PC-3 (cell line): ENCODE results near the gene TSPAN12. TPM values are rescaled to one million over a fixed set of nuclear protein-coding genes. Genes with fewer than 3 reads are reported as not detected.
"Not testable (repeated sequence)": the region's sequence is repeated elsewhere in the genome, so short reads cannot be mapped to it uniquely, and the experiment has no call there.

Experiments used
- ATAC-seq: fragments of 200-7000 bp; cut with Tn5 transposase; 2 replicates; pipeline ENCODE4 v1.9.1; 2020; ENCODE audit warnings: mild to moderate bottlenecking, moderate library complexity
- Bru-seq: library from RNA; stranded (reverse); fragments of 400-500 nt; gene quantifications from one replicate; lab custom pipeline; 2021; lab: Mats Ljungman, UMichigan
- BruChase-seq, 2 experiments: library from RNA; stranded (reverse); fragments of 400-500 nt; gene quantifications; one replicate each; lab custom pipeline; 2021; lab: Mats Ljungman, UMichigan
- BruUV-seq: library from RNA; stranded (reverse); fragments of 400-500 nt; replicated peaks from 2 replicates; lab custom pipeline; 2021; lab: Mats Ljungman, UMichigan
- CTCF ChIA-PET: fragments of 300-600 bp; sonication (Branson Sonifier 250); formaldehyde crosslinking; loops from one replicate; lab custom pipeline; 2022; ENCODE audit warnings: antibody characterized with exemption; lab: Charles Lee
- POLR2A ChIA-PET: fragments of 300-600 bp; sonication (Branson Sonifier 250); formaldehyde crosslinking; loops from one replicate; lab custom pipeline; 2022; ENCODE audit warnings: antibody characterized with exemption; ENCODE audit not compliant: unreplicated experiment; lab: Charles Lee
- DNase-seq: peaks from one replicate; pipeline ENCODE4 v3.0.0-alpha.2; 2015
- H2AFZ ChIP-seq: fragments of 300-600 bp; sonication (generic); 2 replicates; pipeline ENCODE4 v1.6.0; 2016; ENCODE audit warnings: antibody characterized with exemption, low read length
- H3F3A ChIP-seq: fragments of 300-600 bp; sonication (generic); one replicate; pipeline ENCODE4 v1.6.0; 2017; ENCODE audit warnings: antibody characterized with exemption, low read length, control low read depth, mild to moderate bottlenecking; ENCODE audit not compliant: unreplicated experiment
- H3K27ac ChIP-seq: fragments of 300-600 bp; sonication (generic); 2 replicates; pipeline ENCODE4 v1.5.1; 2016; ENCODE audit warnings: mild to moderate bottlenecking, low read length
- H3K27me3 ChIP-seq: fragments of 300-600 bp; sonication (generic); 2 replicates; pipeline ENCODE4 v1.6.1; 2016; ENCODE audit warnings: low read length, mixed read lengths
- H3K36me3 ChIP-seq: fragments of 300-600 bp; sonication (generic); 2 replicates; pipeline ENCODE4 v1.6.1; 2016; ENCODE audit warnings: low read depth, mixed run types, low read length, mixed read lengths
- H3K4me1 ChIP-seq: fragments of 300-600 bp; sonication (generic); 2 replicates; pipeline ENCODE4 v1.5.1; 2016; ENCODE audit warnings: low read length; ENCODE audit not compliant: insufficient read depth
- H3K4me2 ChIP-seq: fragments of 300-600 bp; sonication (generic); 2 replicates; pipeline ENCODE4 v1.6.0; 2016; ENCODE audit warnings: low read length
- H3K4me3 ChIP-seq: fragments of 300-600 bp; sonication (generic); 2 replicates; pipeline ENCODE4 v1.5.1; 2016; ENCODE audit warnings: mild to moderate bottlenecking, low read length, mixed read lengths
- H3K79me2 ChIP-seq: fragments of 300-600 bp; sonication (generic); 2 replicates; pipeline ENCODE4 v1.6.1; 2017; ENCODE audit warnings: low read length, mixed read lengths
- H3K9ac ChIP-seq: fragments of 300-600 bp; sonication (generic); 2 replicates; pipeline ENCODE4 v1.6.0; 2016; ENCODE audit warnings: mild to moderate bottlenecking, low read length
- H3K9me2 ChIP-seq: fragments of 300-600 bp; sonication (generic); replicated peaks from 2 replicates; pipeline ENCODE4 v1.6.1; 2016; ENCODE audit warnings: mixed run types, low read length, mixed read lengths
- H3K9me3 ChIP-seq: fragments of 300-600 bp; sonication (generic); 2 replicates; pipeline ENCODE4 v1.6.1; 2016; ENCODE audit warnings: low read length, mixed read lengths
- H4K20me1 ChIP-seq: fragments of 300-600 bp; sonication (generic); 2 replicates; pipeline ENCODE4 v1.6.1; 2016; ENCODE audit warnings: low read length, mixed read lengths
- CTCF ChIP-seq: fragments of 300-600 bp; sonication (generic); conservative IDR thresholded peaks from 2 replicates; pipeline ENCODE4 v1.5.1; 2017; ENCODE audit warnings: antibody characterized with exemption, low read depth, mild to moderate bottlenecking, low read length
- EZH2phosphoT487 ChIP-seq: fragments of 300-600 bp; sonication (generic); IDR thresholded peaks from 2 replicates; pipeline ENCODE4 v1.6.1; 2018; ENCODE audit warnings: mild to moderate bottlenecking, antibody characterized with exemption, low read length, borderline replicate concordance
- intact Hi-C: fragments of 100-400 bp; cut with micrococcal nuclease; formaldehyde crosslinking; loops from 2 replicates; pipeline ENCODE4 v1.9.0; 2023
- long read RNA-seq: library from polyadenylated mRNA; unstranded; transcript quantifications from one replicate; pipeline ENCODE4 v2.0.0, GENCODE V29; 2021; ENCODE audit not compliant: unreplicated experiment
- total RNA-seq: library from RNA; depleted of rRNA; stranded (reverse); fragments of >200 nt; gene quantifications from 2 replicates; pipeline ENCODE4 v1.2.3, GENCODE V29; 2014; rRNA removed

The TSPAN12 gene
- total RNA-seq = 7.2 and 8.3 TPM in 2 replicates
- Bru-seq, nascent RNA = percentile 58 among the genes with signal in this experiment
- percentile 58 among the genes with signal in this experiment for BruChase-seq, experiment 1, labeled RNA remaining after a 6-hour chase
- percentile 53 among the genes with signal in this experiment for BruChase-seq, experiment 2, labeled RNA remaining after a 2-hour chase
- long read RNA-seq, transcript TSPAN12-201 (8 exons, 2,798 nt) = major isoform, 31 of 44 reads
- long read RNA-seq, partial matches to known transcripts = 5 of 44 reads
- long read RNA-seq, other reads (novel, unspliced or antisense) = 8 of 44 reads

DNA sequence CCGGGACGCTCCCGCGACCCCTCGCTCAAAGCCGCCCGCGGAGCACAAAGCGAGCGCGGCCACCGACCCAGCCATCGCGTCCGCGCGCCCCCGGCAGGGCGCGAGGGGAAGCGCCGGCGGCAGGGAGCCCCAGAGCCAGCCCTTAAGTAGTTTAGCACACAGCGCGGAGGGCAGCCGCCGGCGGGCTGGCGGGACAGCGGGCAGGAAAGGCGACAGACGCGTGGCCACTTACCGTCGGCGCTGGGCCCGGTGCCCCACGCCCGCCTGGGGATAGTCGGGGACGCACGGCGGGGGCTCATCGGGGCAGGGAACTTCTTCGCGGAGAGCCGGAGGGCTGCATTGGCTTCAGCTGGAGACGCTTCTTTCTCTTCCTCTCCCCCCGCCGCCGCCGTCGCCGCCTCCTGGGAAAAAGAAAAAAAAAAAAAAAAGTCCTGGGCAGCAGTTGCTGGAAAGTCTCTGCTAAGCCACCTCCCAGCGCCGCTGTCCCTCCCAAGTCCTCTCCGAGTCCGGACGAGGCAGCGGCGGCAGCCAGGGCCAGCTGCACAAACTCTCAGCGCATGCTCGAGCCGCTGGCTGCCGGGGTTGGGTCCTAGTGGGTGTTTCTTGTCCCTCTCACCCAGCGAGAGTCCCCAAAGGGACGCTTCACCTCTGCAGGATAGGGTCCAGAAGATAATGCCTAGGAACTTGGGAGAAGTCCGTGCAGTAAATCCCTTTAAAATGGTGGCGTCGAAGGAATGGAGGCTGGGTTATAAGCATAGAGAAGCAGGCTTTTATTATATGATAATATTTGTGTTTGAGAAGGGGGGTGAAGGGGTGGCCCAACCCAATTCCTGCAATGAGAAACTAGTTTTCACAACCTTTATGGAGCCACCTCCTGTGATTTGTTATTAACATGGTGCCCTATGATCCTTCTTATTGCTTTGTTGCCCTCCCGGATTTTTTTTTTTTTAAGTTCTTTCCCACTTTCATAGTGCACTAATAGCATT lies at the start of gene TSPAN12:
TSPAN12 (minus strand) TSS at position 557 of the 986 bp plus-strand sequence. CDS start 1,381 bp downstream, outside the sequence.
- Histone ChIP-seq H3K4me2 (peak within 1 kb of the TSS; percentile 92), H3K4me3 (peak within 1 kb of the TSS; percentile 88), H3K27me3 (no peaks in the 10 kb centered on the region), H2AFZ (peak within 1 kb of the TSS; percentile 100), H3K27ac (peak within 1 kb of the TSS; percentile 48), H3K9ac (peak within 1 kb of the TSS; percentile 60), H3K4me1 (peaks cover 8% of the 10 kb centered on the region), H3K9me2 (no peaks in the 10 kb centered on the region), H3K36me3 (no peaks in the 10 kb centered on the region), H3K9me3 (no peaks in the 10 kb centered on the region), H3K79me2 (no peaks in the 10 kb centered on the region), H3F3A (no peaks in the 10 kb centered on the region), H4K20me1 (no peaks in the 10 kb centered on the region)
- ChIA-PET POLR2A (interaction anchor here (0.7 kb wide), 1 partner anchor 74 kb away, joined by 22 read pairs; no protein-coding TSS in a partner anchor), CTCF (interaction anchor here (0.7 kb wide), 1 partner anchor 1754 kb away, joined by 5 read pairs; no protein-coding TSS in a partner anchor)
- TSS peak; percentile 22 for BruUV-seq
- intact Hi-C loops = loop anchor here (1.0 to 5.0 kb wide), 5 partner anchors 25 to 224 kb away; no protein-coding TSS in a partner anchor
- ATAC-seq (peak; percentile 85), DNase-seq (peak; percentile 70)
- TF ChIP-seq EZH2phosphoT487 (no peak), CTCF (peak; percentile 57)

GRCh38 chr7:120898715-120899499 lies 41.0 kb upstream of the TSPAN12 start:
- no peaks in the 10 kb centered on the region for H3K27me3 ChIP-seq
- intact Hi-C loops = no loop called here
- H3K4me2 ChIP-seq = no peak overlapping the region
- peak; percentile 50 for ATAC-seq
- no peaks in the 10 kb centered on the region for H4K20me1 ChIP-seq
- no peak for TF ChIP-seq EZH2phosphoT487
- H3K79me2 ChIP-seq = no peaks in the 10 kb centered on the region
- no peak overlapping the region for H3K9ac ChIP-seq
- no peaks in the 10 kb centered on the region; the same call in 1 of the 2 replicates for H3K4me1 ChIP-seq
- H3K27ac ChIP-seq = no peak overlapping the region
- POLR2A ChIA-PET = no interaction called here
- CTCF ChIA-PET = no interaction called here
- no TSS peak for BruUV-seq
- DNase-seq = no peak
- no peaks in the 10 kb centered on the region for H3K36me3 ChIP-seq
- H3K9me3 ChIP-seq = no peaks in the 10 kb centered on the region
- H3K4me3 ChIP-seq = no peak overlapping the region
- no peaks in the 10 kb centered on the region for H3F3A ChIP-seq
- H2AFZ ChIP-seq = no peak overlapping the region
- H3K9me2 ChIP-seq = no peaks in the 10 kb centered on the region

GRCh38 chr7:120895253-120895652 lies 37.3 kb upstream of the TSPAN12 start:
- H3K4me1 ChIP-seq, H3K27ac ChIP-seq, H4K20me1 ChIP-seq, DNase-seq, ATAC-seq, H3K79me2 ChIP-seq, H3K4me3 ChIP-seq, H3K9me2 ChIP-seq, H3K9me3 ChIP-seq, H3F3A ChIP-seq, CTCF ChIA-PET, H3K36me3 ChIP-seq, intact Hi-C loops, H3K9ac ChIP-seq, H3K4me2 ChIP-seq, BruUV-seq, H2AFZ ChIP-seq, H3K27me3 ChIP-seq, POLR2A ChIA-PET: not testable (repeated sequence)

- H3K27ac ChIP-seq, H3K4me3 ChIP-seq, POLR2A ChIA-PET, H3K9me2 ChIP-seq, H2AFZ ChIP-seq, ATAC-seq, H3K79me2 ChIP-seq, H3K36me3 ChIP-seq, H3K4me2 ChIP-seq, DNase-seq, H4K20me1 ChIP-seq, H3K9me3 ChIP-seq, BruUV-seq, intact Hi-C loops, H3K4me1 ChIP-seq, CTCF ChIA-PET, H3K27me3 ChIP-seq, H3K9ac ChIP-seq, H3F3A ChIP-seq: not testable (repeated sequence)
Observed at GRCh38 chr7:120885602-120886001, 27.7 kb upstream of the TSPAN12 start.
